Naive B cell (primary cell): ENCODE measurements around the gene NFIA. TPM values are rescaled to one million over a fixed set of nuclear protein-coding genes. Genes with fewer than 3 reads are reported as not detected.

Source experiments
- ATAC-seq, 2 donors: fragments of 150-1000 bp; cut with Tn5 transposase; 2 replicates each; pipeline ENCODE4 v1.10.0; 2021; ENCODE audit warnings: low read depth in 2 of 2, mild to moderate bottlenecking in 2 of 2, moderate library complexity in 2 of 2
- DNase-seq: peaks from one replicate; pipeline ENCODE4 v3.0.0; 2022
- H3K27ac Mint-ChIP-seq, 6 donors: one replicate each; pipeline ENCODE4 v1.8.0; 2020 to 2022; ENCODE audit warnings: mild to moderate bottlenecking in 6 of 6, mixed read lengths in 6 of 6, moderate library complexity in 5 of 6, inconsistent platforms in 2 of 6
- H3K27me3 Mint-ChIP-seq, 3 donors: one replicate each; pipeline ENCODE4 v1.8.0; 2021 to 2022; ENCODE audit warnings: mixed read lengths in 3 of 3, mild to moderate bottlenecking in 1 of 3
- H3K36me3 Mint-ChIP-seq, 2 donors: one replicate each; pipeline ENCODE4 v1.8.0; 2020 to 2022; ENCODE audit warnings: mixed read lengths in 2 of 2, inconsistent platforms in 1 of 2, mild to moderate bottlenecking in 1 of 2
- H3K4me1 Mint-ChIP-seq, 3 donors: one replicate each; pipeline ENCODE4 v1.8.0; 2020 to 2022; ENCODE audit warnings: mixed read lengths in 3 of 3, inconsistent platforms in 1 of 3, mild to moderate bottlenecking in 1 of 3, moderate library complexity in 1 of 3
- H3K4me3 Mint-ChIP-seq, 8 donors: one replicate each; pipeline ENCODE4 v1.8.0; 2020 to 2022; ENCODE audit warnings: mild to moderate bottlenecking in 8 of 8, mixed read lengths in 8 of 8, moderate library complexity in 8 of 8, inconsistent platforms in 2 of 8
- H3K9me3 Mint-ChIP-seq, 7 donors: one replicate each; pipeline ENCODE4 v1.8.0; 2020 to 2022; ENCODE audit warnings: mixed read lengths in 7 of 7, mild to moderate bottlenecking in 5 of 7, inconsistent platforms in 2 of 7, moderate library complexity in 1 of 7
- polyA plus RNA-seq, 6 donors: library from polyadenylated mRNA; unstranded; fragments of 300-500 nt; fragmentation: Illumina TruSeq; gene quantifications; one replicate each; pipeline ENCODE4 v1.2.3, GENCODE V29; 2021; ENCODE audit warnings: low read depth in 6 of 6

The NFIA gene
- polyA plus RNA-seq, 6 donors from 2014 or later = 0.77 to 5.7 (median 1.4) TPM

GRCh38 chr1:61282387-61282786, 200.0 kb downstream of the NFIA start:
- H3K36me3 Mint-ChIP-seq = no peaks in the 10 kb centered on the region
- H3K27ac Mint-ChIP-seq = no peak overlapping the region
- no peak for DNase-seq
- H3K4me1 Mint-ChIP-seq = peaks cover 0 to 9% (median 7%) of the 10 kb centered on the region in 3 donors
- H3K4me3 Mint-ChIP-seq = no peak overlapping the region
- no peaks in the 10 kb centered on the region for H3K9me3 Mint-ChIP-seq
- no peaks in the 10 kb centered on the region for H3K27me3 Mint-ChIP-seq
- ATAC-seq = no peak

DNA sequence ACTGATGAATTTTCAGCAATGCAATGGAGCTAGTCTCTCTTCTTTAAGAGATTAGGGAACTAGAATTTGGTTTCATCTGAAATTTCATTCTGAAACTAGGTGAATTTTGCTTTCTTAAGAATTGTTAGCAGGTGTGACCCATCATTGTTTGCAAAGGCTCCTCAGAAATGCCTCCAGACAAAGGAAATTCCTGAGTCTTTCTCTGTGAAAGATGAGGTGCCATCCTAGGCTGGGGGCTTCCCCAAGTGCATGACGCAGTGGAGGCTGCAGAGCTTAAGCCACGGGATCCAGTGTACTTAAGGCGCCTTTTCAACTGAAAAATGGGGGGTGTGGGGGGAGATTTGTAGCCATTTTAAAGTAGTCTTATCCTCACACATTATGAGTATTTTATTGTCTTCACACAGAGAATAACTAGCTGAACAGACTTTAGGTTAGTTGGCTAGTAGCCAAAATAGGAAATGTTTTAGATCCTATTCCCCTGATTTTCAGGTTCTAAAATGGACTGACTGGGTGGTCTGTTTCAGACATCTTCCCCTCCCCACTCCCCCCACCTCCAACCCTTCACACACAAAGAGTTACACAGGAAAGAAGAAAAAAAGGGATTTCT, 202.0 kb downstream of the NFIA start:
- no peak for ATAC-seq
- H3K27ac Mint-ChIP-seq = no peak overlapping the region
- H3K9me3 Mint-ChIP-seq = no peaks in the 10 kb centered on the region
- H3K4me3 Mint-ChIP-seq = no peak overlapping the region
- H3K36me3 Mint-ChIP-seq = no peaks in the 10 kb centered on the region
- no peak for DNase-seq
- H3K27me3 Mint-ChIP-seq = no peaks in the 10 kb centered on the region
- peaks cover 0 to 7% (median 7%) of the 10 kb centered on the region in 3 donors for H3K4me1 Mint-ChIP-seq

DNA sequence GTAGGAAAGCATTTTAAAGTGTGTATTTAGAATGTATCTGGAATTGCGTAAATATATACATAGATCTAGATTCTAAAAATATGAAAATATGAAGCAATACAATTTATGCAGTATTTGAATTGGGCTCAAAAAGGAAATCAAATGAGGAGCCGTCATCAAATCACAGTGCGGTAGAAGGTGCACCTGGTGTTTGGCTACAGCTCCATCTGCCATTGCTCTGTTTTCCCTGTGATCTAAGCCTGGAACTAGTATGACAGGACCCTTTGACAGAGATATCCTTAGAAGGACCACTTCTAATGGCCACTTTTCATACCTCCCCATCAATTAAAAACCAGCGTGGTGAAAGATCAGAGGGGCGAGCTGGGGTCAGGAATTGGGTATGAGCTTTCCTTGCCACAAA, 202.6 kb downstream of the NFIA start:
- no peaks in the 10 kb centered on the region for H3K27me3 Mint-ChIP-seq
- H3K9me3 Mint-ChIP-seq = no peaks in the 10 kb centered on the region
- peaks cover 0 to 4% (median 3%) of the 10 kb centered on the region in 3 donors for H3K4me1 Mint-ChIP-seq
- DNase-seq (no peak), ATAC-seq (no peak)
- no peak overlapping the region for H3K27ac Mint-ChIP-seq
- no peaks in the 10 kb centered on the region for H3K36me3 Mint-ChIP-seq
- no peak overlapping the region for H3K4me3 Mint-ChIP-seq

DNA sequence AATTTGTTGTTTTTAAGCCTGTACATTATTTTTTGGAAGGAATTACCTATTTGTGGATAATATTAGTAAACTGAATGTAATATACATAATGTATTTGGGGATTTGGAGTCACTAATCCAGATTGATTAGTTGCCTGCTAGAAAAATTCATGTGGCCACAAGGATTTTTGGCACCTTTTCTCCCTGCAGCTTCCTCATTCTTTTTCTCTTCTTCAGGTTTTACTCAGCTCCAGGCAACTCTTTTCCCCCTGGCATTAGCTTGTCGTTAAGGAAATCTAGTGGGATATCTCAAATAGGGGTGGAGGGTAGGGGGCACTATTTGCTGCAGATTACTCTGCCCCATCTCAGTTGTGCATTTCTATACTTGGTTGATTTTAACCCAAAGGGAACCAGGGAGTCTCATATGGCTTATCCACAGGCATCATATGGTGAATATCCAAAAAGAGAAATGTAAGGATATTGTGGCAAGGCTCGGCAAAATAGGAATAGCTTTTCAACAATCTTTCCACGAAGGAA, 203.1 kb downstream of the NFIA start:
- H3K9me3 Mint-ChIP-seq = no peaks in the 10 kb centered on the region
- DNase-seq (no peak), ATAC-seq (no peak)
- no peak overlapping the region for H3K27ac Mint-ChIP-seq
- no peaks in the 10 kb centered on the region for H3K4me1 Mint-ChIP-seq
- H3K4me3 Mint-ChIP-seq = no peak overlapping the region
- H3K27me3 Mint-ChIP-seq = no peaks in the 10 kb centered on the region
- H3K36me3 Mint-ChIP-seq = no peaks in the 10 kb centered on the region

GRCh38 chr1:61287014-61287413, 204.7 kb downstream of the NFIA start:
- Mint-ChIP-seq H3K27ac (no peak overlapping the region), H3K4me3 (no peak overlapping the region), H3K27me3 (no peaks in the 10 kb centered on the region), H3K36me3 (no peaks in the 10 kb centered on the region), H3K9me3 (no peaks in the 10 kb centered on the region), H3K4me1 (no peaks in the 10 kb centered on the region)
- DNase-seq (no peak), ATAC-seq (no peak)

- Mint-ChIP-seq H3K9me3 (no peaks in the 10 kb centered on the region), H3K4me1 (no peaks in the 10 kb centered on the region), H3K4me3 (no peak overlapping the region), H3K36me3 (no peaks in the 10 kb centered on the region), H3K27ac (no peak overlapping the region), H3K27me3 (no peaks in the 10 kb centered on the region)
- ATAC-seq = no peak
- DNase-seq = no peak
These were observed 205.4 kb downstream of the NFIA start for GRCh38 chr1:61287734-61288133.

GRCh38 chr1:61289232-61290098, 207.1 kb downstream of the NFIA start:
- DNase-seq (no peak), ATAC-seq (no peak)
- H3K9me3 Mint-ChIP-seq = no peaks in the 10 kb centered on the region
- no peaks in the 10 kb centered on the region for H3K36me3 Mint-ChIP-seq
- no peaks in the 10 kb centered on the region for H3K4me1 Mint-ChIP-seq
- no peaks in the 10 kb centered on the region for H3K27me3 Mint-ChIP-seq
- H3K27ac Mint-ChIP-seq = no peak overlapping the region
- no peak overlapping the region for H3K4me3 Mint-ChIP-seq

- Mint-ChIP-seq H3K9me3 (no peaks in the 10 kb centered on the region), H3K36me3 (no peaks in the 10 kb centered on the region), H3K27ac (no peak overlapping the region), H3K4me3 (no peak overlapping the region), H3K4me1 (no peaks in the 10 kb centered on the region), H3K27me3 (no peaks in the 10 kb centered on the region)
- DNase-seq (no peak), ATAC-seq (no peak)
These were observed 208.2 kb downstream of the NFIA start for GRCh38 chr1:61290525-61290924.

- Mint-ChIP-seq H3K36me3 (peaks cover 0 to 6% of the 10 kb centered on the region in 2 donors), H3K9me3 (peaks cover 0 to 2% (median 0%) of the 10 kb centered on the region in 7 donors), H3K27ac (no peak overlapping the region), H3K4me1 (no peaks in the 10 kb centered on the region), H3K4me3 (no peak overlapping the region), H3K27me3 (no peaks in the 10 kb centered on the region)
- no peak for ATAC-seq
- DNase-seq = no peak
These were observed 210.8 kb downstream of the NFIA start for GRCh38 chr1:61293197-61293596.

DNA sequence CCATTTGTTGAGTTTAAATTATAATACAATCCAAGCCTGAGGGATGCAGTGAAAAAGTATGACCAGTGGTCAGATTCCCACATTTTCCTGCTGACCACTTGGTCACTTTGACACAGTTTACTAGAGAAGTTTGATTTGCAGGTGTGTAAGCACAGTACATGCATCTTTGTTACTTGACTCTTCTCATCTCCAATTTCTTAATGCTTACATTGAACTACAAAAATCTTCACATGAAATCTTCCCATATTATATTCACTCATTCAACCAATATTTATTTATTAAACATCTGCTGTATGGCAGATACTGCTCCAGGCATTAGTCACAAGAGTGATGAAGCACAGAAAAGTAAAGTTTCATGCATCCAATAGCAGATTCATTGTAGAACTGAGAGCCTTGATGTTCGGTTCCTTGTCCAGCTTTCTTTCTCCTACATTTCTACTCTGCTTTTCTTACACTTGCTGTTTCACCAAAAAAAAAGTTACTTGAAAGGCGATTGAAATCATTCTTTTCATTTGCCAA, 211.7 kb downstream of the NFIA start:
- Mint-ChIP-seq H3K9me3 (peaks cover 0 to 2% (median 0%) of the 10 kb centered on the region in 7 donors), H3K27me3 (peaks cover 0 to 3% (median 0%) of the 10 kb centered on the region in 3 donors), H3K27ac (no peak overlapping the region), H3K36me3 (peaks cover 0 to 6% of the 10 kb centered on the region in 2 donors), H3K4me1 (no peaks in the 10 kb centered on the region), H3K4me3 (no peak overlapping the region)
- no peak for ATAC-seq
- DNase-seq = no peak

GRCh38 chr1:61294930-61295329, 212.6 kb downstream of the NFIA start:
- no peak overlapping the region for H3K4me3 Mint-ChIP-seq
- peaks cover 0 to 4% (median 0%) of the 10 kb centered on the region in 3 donors for H3K27me3 Mint-ChIP-seq
- H3K27ac Mint-ChIP-seq = no peak overlapping the region
- H3K9me3 Mint-ChIP-seq = peaks cover 0 to 2% (median 0%) of the 10 kb centered on the region in 7 donors
- H3K36me3 Mint-ChIP-seq = peaks cover 0 to 6% of the 10 kb centered on the region in 2 donors
- DNase-seq (no peak), ATAC-seq (no peak)
- no peaks in the 10 kb centered on the region for H3K4me1 Mint-ChIP-seq

DNA sequence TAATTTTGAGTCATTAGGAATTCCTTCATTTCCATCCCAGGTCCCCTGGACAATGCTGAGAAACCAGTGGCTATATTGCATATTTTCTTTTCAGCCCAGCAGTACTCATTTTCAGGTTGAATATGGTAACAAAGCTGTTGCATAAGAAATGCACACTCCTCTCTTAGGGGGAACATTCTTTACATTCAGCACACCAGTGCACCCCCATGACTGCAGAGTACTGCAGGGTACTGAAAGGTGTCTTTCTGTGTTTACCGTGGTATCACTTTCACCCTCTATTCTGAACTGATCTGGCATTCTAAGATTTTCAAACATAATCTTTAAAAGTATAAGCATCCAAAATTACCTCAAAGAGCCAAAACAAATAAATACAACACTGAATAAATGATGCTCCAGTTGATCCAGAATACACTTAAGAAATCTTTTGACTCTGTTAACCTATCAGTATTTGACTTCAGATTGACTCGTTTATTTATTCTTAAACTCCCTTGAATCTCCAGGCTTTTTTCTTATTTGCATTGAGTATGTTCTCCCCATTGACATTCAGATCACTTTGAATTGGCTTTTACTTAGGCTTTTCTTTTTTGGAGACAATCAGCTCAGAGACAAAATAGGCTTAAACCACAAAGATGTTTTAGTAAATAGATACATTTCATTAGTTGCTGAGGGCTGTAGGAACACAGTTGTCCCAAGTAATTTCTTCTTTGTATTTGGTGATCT, 213.6 kb downstream of the NFIA start:
- no peak overlapping the region for H3K27ac Mint-ChIP-seq
- peaks cover 0 to 2% (median 0%) of the 10 kb centered on the region in 7 donors for H3K9me3 Mint-ChIP-seq
- DNase-seq (no peak), ATAC-seq (no peak)
- no peaks in the 10 kb centered on the region for H3K4me1 Mint-ChIP-seq
- H3K27me3 Mint-ChIP-seq = peaks cover 0 to 4% (median 0%) of the 10 kb centered on the region in 3 donors
- peaks cover 0 to 6% of the 10 kb centered on the region in 2 donors for H3K36me3 Mint-ChIP-seq
- H3K4me3 Mint-ChIP-seq = no peak overlapping the region

GRCh38 chr1:61297887-61298286, 215.5 kb downstream of the NFIA start:
- Mint-ChIP-seq H3K4me3 (no peak overlapping the region), H3K4me1 (no peaks in the 10 kb centered on the region), H3K36me3 (peaks cover 0 to 6% of the 10 kb centered on the region in 2 donors), H3K27me3 (peaks cover 0 to 4% (median 1%) of the 10 kb centered on the region in 3 donors), H3K27ac (no peak overlapping the region), H3K9me3 (peaks cover 0 to 2% (median 0%) of the 10 kb centered on the region in 7 donors)
- ATAC-seq (no peak), DNase-seq (no peak)
